Measurements from ENCODE around the gene FGFRL1.
"Not testable (repeated sequence)": the region's sequence is repeated elsewhere in the genome, so short reads cannot be mapped to it uniquely, and the experiment has no call there.

FGFRL1 gene

GRCh38 chr4:996030-996996 lies 15.1 kb upstream of the FGFRL1 start:
- TF ChIP-seq FOXP2 (optimal IDR thresholded peaks at IDR 0.05; ENCODE audit: control extremely low read depth, extremely low read length, insufficient read depth) (no peak), EZH2 (IDR thresholded peaks at IDR 0.05) (no peak)
- Histone ChIP-seq H3K36me3 (ENCODE audit: insufficient read depth, low read length) (no peaks in the 10 kb centered on the region), H3K4me3 (no peak overlapping the region), H3K9ac (ENCODE audit: insufficient read length) (no peak overlapping the region), H3K27ac (no peak overlapping the region), H3K9me3 (ENCODE audit: low read depth, low read length) (no peaks in the 10 kb centered on the region)
- no peak for DNase-seq (ENCODE audit: low read depth, low spot score)

DNA sequence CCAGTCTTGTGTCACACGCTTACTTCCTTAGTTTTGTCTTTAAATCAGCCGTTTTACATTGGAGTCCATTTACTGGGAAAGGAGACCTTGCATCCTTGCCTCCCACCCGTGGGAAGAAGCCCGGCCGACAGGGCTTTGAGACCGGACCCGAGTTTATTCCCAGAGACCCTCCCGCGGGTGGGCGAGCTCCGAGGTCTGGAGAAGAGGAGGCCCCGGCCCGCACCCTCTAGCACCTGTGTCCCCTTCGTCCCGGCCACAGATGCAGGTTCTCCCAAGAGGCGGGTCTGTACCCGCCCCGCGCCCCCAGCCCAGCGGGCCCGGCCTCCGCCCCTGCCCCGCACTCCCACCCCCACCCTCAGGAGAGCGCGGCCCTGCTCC lies 14.4 kb upstream of the FGFRL1 start:
- no peaks in the 10 kb centered on the region for H3K9me3 ChIP-seq (ENCODE audit: low read depth, low read length)
- TF ChIP-seq POLR2AphosphoS5 (IDR thresholded peaks at IDR 0.05; ENCODE audit: borderline replicate concordance, low read depth, low read length), result no peak
- TF ChIP-seq EZH2 (IDR thresholded peaks at IDR 0.05), result peak; percentile 44
- no peak overlapping the region for H3K4me3 ChIP-seq
- H3K9ac ChIP-seq (ENCODE audit: insufficient read length), result no peak overlapping the region
- no peak overlapping the region for H3K27ac ChIP-seq
- no peaks in the 10 kb centered on the region for H3K36me3 ChIP-seq (ENCODE audit: insufficient read depth, low read length)
- DNase-seq (ENCODE audit: low read depth, low spot score), result no peak

DNA sequence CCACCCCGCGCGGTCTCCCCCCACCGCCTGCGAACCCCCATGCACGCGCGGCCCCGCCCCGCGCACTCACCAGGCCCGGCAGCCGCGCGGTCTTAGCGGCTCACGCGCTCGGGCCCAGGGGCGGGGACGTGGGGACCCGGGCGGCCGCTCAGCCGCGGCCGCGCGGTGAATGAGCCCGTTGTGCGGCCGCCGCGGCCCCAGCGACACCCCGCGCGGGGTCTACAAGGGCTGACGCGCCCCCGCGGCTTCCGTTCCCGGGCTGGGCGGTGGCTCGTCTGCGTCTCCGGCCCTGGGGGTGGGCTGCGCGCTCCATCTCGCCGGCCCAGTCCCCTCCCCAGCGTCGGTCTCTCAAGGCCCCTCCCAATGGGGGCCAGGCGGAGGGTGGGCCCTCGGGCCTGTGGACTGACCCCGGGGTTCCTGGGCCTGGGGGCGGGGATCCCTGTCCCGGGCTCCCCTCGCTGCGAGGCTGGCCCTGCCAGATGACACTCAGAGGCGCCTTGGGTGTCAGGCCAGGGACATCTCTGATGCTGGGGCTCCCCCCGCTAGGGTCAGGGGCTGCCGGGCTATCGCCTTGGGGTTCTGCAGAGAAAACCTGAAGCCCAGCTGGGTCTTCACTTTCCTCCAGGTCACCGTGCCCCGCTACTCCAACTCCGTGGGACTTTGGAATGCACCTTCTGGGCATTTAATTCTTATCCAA lies 13.9 kb upstream of the FGFRL1 start:
- Histone ChIP-seq H3K9ac (ENCODE audit: insufficient read length) (no peak overlapping the region), H3K27ac (no peak overlapping the region), H3K36me3 (ENCODE audit: insufficient read depth, low read length) (no peaks in the 10 kb centered on the region), H3K4me3 (peak overlapping the region; percentile 33; the same call in 1 of the 2 replicates), H3K9me3 (ENCODE audit: low read depth, low read length) (no peaks in the 10 kb centered on the region)
- DNase-seq (ENCODE audit: low read depth, low spot score), result no peak
- TF ChIP-seq EZH2 (IDR thresholded peaks at IDR 0.05) (peak; percentile 35), FOXP2 (optimal IDR thresholded peaks at IDR 0.05; ENCODE audit: control extremely low read depth, extremely low read length, insufficient read depth) (no peak)

DNA sequence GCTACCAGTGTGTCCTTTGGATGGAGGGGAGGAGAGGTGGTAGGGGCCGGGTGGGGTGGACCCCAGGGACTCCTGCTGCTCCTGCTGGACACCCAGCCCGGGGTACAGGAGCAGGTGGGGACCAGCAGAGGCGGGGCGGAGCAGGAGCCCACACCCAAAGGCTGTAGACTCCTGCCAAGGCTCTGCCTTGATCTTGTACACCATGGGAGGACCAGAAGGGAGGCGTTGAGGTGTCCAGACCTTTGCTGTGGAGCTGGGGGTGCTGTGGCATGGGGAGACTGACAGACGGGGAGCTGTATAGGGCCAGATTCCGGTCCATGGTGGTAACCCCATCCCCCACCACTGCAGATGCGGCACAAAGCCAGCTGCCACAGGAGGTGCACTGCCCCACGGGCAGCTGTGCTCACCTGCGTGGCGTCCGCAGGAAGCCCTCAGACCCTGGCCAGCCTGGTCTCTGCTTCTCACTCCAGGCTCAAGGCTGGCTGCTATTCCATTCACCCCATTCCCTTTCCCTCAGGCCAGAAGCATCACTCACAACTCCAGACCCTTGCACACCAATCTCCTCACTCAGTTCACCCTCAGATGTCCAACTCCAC lies 13.2 kb upstream of the FGFRL1 start:
- H3K4me3 ChIP-seq, result no peak overlapping the region
- H3K27ac ChIP-seq, result no peak overlapping the region
- no peak for DNase-seq (ENCODE audit: low read depth, low spot score)
- TF ChIP-seq FOXP2 (optimal IDR thresholded peaks at IDR 0.05; ENCODE audit: control extremely low read depth, extremely low read length, insufficient read depth) (no peak), EZH2 (IDR thresholded peaks at IDR 0.05) (no peak), POLR2AphosphoS5 (IDR thresholded peaks at IDR 0.05; ENCODE audit: borderline replicate concordance, low read depth, low read length) (no peak)
- no peaks in the 10 kb centered on the region for H3K36me3 ChIP-seq (ENCODE audit: insufficient read depth, low read length)
- no peak overlapping the region for H3K9ac ChIP-seq (ENCODE audit: insufficient read length)
- no peaks in the 10 kb centered on the region for H3K9me3 ChIP-seq (ENCODE audit: low read depth, low read length)

- not testable (repeated sequence) for DNase-seq (ENCODE audit: low read depth, low spot score); H3K9me3 ChIP-seq (ENCODE audit: low read depth, low read length)
These were observed 12.1 kb upstream of the FGFRL1 start for GRCh38 chr4:999240-999863.

GRCh38 chr4:999882-1000425 lies 11.5 kb upstream of the FGFRL1 start:
- H3K27ac ChIP-seq, result no peak overlapping the region
- no peaks in the 10 kb centered on the region for H3K9me3 ChIP-seq (ENCODE audit: low read depth, low read length)
- H3K36me3 ChIP-seq (ENCODE audit: insufficient read depth, low read length), result no peaks in the 10 kb centered on the region
- no peak overlapping the region for H3K9ac ChIP-seq (ENCODE audit: insufficient read length)
- TF ChIP-seq EZH2 (IDR thresholded peaks at IDR 0.05), result no peak
- no peak for TF ChIP-seq FOXP2 (optimal IDR thresholded peaks at IDR 0.05; ENCODE audit: control extremely low read depth, extremely low read length, insufficient read depth)
- TF ChIP-seq POLR2AphosphoS5 (IDR thresholded peaks at IDR 0.05; ENCODE audit: borderline replicate concordance, low read depth, low read length), result no peak
- DNase-seq (ENCODE audit: low read depth, low spot score), result no peak
- no peak overlapping the region for H3K4me3 ChIP-seq

More at GRCh38 chr4:999240-999863, 12.1 kb upstream of the FGFRL1 start:
- H3K36me3 ChIP-seq (ENCODE audit: insufficient read depth, low read length); H3K4me3 ChIP-seq; H3K27ac ChIP-seq; H3K9ac ChIP-seq (ENCODE audit: insufficient read length): not testable (repeated sequence)

DNA sequence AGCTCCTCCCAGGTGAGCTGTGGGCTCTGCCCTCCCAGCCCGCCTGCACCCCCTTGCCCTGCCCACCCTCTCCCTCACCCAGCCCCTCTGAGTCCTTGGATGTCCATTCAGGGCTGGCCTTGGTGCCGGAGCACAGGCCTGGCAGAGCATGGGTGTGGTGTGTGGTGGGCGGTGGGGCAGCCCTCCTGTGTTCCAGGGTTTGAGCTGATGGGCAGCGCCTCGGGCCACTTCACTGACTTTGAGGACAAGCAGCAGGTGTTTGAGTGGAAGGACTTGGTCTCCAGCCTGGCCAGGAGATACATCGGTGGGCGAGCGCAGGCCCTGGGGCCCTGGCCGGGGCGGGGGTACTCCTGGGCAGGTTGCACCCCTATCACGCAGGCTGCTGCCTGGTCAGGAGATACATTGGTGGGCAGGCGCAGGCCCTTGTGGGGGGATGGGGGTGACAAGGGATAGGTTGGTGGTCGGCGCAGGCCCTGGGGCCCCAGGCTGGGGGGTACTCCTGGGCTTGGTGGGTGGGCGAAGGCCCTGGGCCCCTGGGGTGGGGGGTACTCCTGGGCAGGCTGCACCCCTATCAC lies 10.7 kb upstream of the FGFRL1 start:
- no peak overlapping the region for H3K9ac ChIP-seq (ENCODE audit: insufficient read length)
- no peak for DNase-seq (ENCODE audit: low read depth, low spot score)

More for the DNA sequence above, 10.7 kb upstream of the FGFRL1 start:
- Histone ChIP-seq H3K9me3 (ENCODE audit: low read depth, low read length) (no peaks in the 10 kb centered on the region), H3K36me3 (ENCODE audit: insufficient read depth, low read length) (no peaks in the 10 kb centered on the region), H3K4me3 (no peak overlapping the region), H3K27ac (no peak overlapping the region)
- TF ChIP-seq EZH2 (IDR thresholded peaks at IDR 0.05), result no peak
- TF ChIP-seq POLR2AphosphoS5 (IDR thresholded peaks at IDR 0.05; ENCODE audit: borderline replicate concordance, low read depth, low read length), result no peak
- no peak for TF ChIP-seq FOXP2 (optimal IDR thresholded peaks at IDR 0.05; ENCODE audit: control extremely low read depth, extremely low read length, insufficient read depth)

Measured in SK-N-MC (cell line).